Astrocyte (in vitro differentiated cells and primary cell): ENCODE results near the gene CRIM1. TPM values are rescaled to one million over a fixed set of nuclear protein-coding genes. Genes with fewer than 3 reads are reported as not detected.

Experiments used
- DNase-seq: peaks from one replicate; pipeline ENCODE4 v3.0.0-alpha.2; 2010; ENCODE audit warnings: low read depth
- FAIRE-seq: peaks from 2 replicates; lab custom pipeline; 2011; peaks lifted over from hg19 to GRCh38; lab: Jason Lieb, UNC
- H2AFZ ChIP-seq: 2 replicates; pipeline ENCODE4 v1.6.0; 2012; ENCODE audit warnings: low read depth, low read length, inconsistent platforms
- H3K27ac ChIP-seq: 2 replicates; pipeline ENCODE4 v1.5.1; 2011; ENCODE audit warnings: low read depth, low read length, inconsistent platforms
- H3K27me3 ChIP-seq: 2 replicates; pipeline ENCODE4 v1.6.0; 2011; ENCODE audit warnings: low read length, inconsistent platforms; ENCODE audit not compliant: insufficient read depth
- H3K36me3 ChIP-seq: 2 replicates; pipeline ENCODE4 v1.5.1; 2011; ENCODE audit warnings: low read length, inconsistent platforms; ENCODE audit not compliant: insufficient read depth
- H3K4me1 ChIP-seq: 2 replicates; pipeline ENCODE4 v1.5.1; 2011; ENCODE audit warnings: low read length, inconsistent platforms; ENCODE audit not compliant: insufficient read depth
- H3K4me2 ChIP-seq: 2 replicates; pipeline ENCODE4 v1.6.0; 2012; ENCODE audit warnings: low read length, inconsistent platforms
- H3K4me3 ChIP-seq: 2 replicates; pipeline ENCODE4 v1.5.1; 2011; ENCODE audit warnings: low read depth, mild to moderate bottlenecking, low read length, inconsistent platforms; ENCODE audit not compliant: insufficient read depth
- H3K79me2 ChIP-seq: 2 replicates; pipeline ENCODE4 v1.6.0; 2012; ENCODE audit warnings: mild to moderate bottlenecking, low read length, inconsistent platforms; ENCODE audit not compliant: insufficient read depth
- H3K9ac ChIP-seq: 2 replicates; pipeline ENCODE4 v1.6.0; 2012; ENCODE audit warnings: mild to moderate bottlenecking, low read length, inconsistent platforms
- H3K9me3 ChIP-seq: 2 replicates; pipeline ENCODE4 v1.5.1; 2012; ENCODE audit warnings: low read depth, mild to moderate bottlenecking, low read length, inconsistent platforms; ENCODE audit not compliant: insufficient read depth
- H4K20me1 ChIP-seq: 2 replicates; pipeline ENCODE4 v1.6.0; 2012; ENCODE audit warnings: low read length, inconsistent platforms; ENCODE audit not compliant: insufficient read depth
- H3K27ac Mint-ChIP-seq: one replicate; pipeline ENCODE4 v1.8.0; 2021; ENCODE audit warnings: mild to moderate bottlenecking, mixed read lengths; ENCODE audit not compliant: unreplicated experiment
- H3K27me3 Mint-ChIP-seq: one replicate; pipeline ENCODE4 v1.8.0; 2021; ENCODE audit warnings: low read depth, mixed read lengths; ENCODE audit not compliant: unreplicated experiment
- H3K36me3 Mint-ChIP-seq: one replicate; pipeline ENCODE4 v1.8.0; 2021; ENCODE audit warnings: low read depth, mixed read lengths; ENCODE audit not compliant: unreplicated experiment
- H3K4me1 Mint-ChIP-seq: one replicate; pipeline ENCODE4 v1.8.0; 2021; ENCODE audit warnings: low read depth, mixed read lengths; ENCODE audit not compliant: unreplicated experiment
- H3K4me3 Mint-ChIP-seq: one replicate; pipeline ENCODE4 v1.8.0; 2021; ENCODE audit warnings: mild to moderate bottlenecking, moderate library complexity, mixed read lengths; ENCODE audit not compliant: unreplicated experiment
- H3K9me3 Mint-ChIP-seq: one replicate; pipeline ENCODE4 v1.8.0; 2021; ENCODE audit warnings: mild to moderate bottlenecking, mixed read lengths; ENCODE audit not compliant: unreplicated experiment
- CTCF ChIP-seq: IDR thresholded peaks from 2 replicates; pipeline ENCODE4 v1.5.1; 2011; ENCODE audit warnings: low read depth, mild to moderate bottlenecking, inconsistent platforms, low read length, moderate library complexity; ENCODE audit not compliant: insufficient read depth
- EZH2 ChIP-seq: IDR thresholded peaks from 2 replicates; pipeline ENCODE4 v1.6.1; 2012; ENCODE audit warnings: mild to moderate bottlenecking, low read length, inconsistent platforms; ENCODE audit not compliant: insufficient read depth
- total RNA-seq: library from RNA; stranded (reverse); gene quantifications from 2 replicates; pipeline ENCODE4 v1.2.1, GENCODE V29; 2021

Gene CRIM1
- total RNA-seq, 1 donor from 2014 or later = 180 TPM

GRCh38 chr2:36574560-36574959 is 219.0 kb downstream of the CRIM1 start:
- Histone ChIP-seq H3K4me1 (peaks cover 2% of the 10 kb centered on the region), H3K4me3 (no peak overlapping the region), H2AFZ (no peak overlapping the region), H3K9ac (no peak overlapping the region), H3K9me3 (no peaks in the 10 kb centered on the region), H3K4me2 (no peak overlapping the region), H3K27ac (no peak overlapping the region), H3K36me3 (peaks cover 29% of the 10 kb centered on the region), H3K27me3 (no peaks in the 10 kb centered on the region), H4K20me1 (no peaks in the 10 kb centered on the region), H3K79me2 (peaks cover 41% of the 10 kb centered on the region)
- DNase-seq (no peak), FAIRE-seq (peak; percentile 39)
- Mint-ChIP-seq H3K4me1 (peaks cover 4% of the 10 kb centered on the region), H3K27ac (no peak overlapping the region), H3K36me3 (peaks cover 31% of the 10 kb centered on the region), H3K4me3 (no peak overlapping the region), H3K27me3 (no peaks in the 10 kb centered on the region), H3K9me3 (no peaks in the 10 kb centered on the region)
- no peak for TF ChIP-seq EZH2
- no peak for TF ChIP-seq CTCF

DNA sequence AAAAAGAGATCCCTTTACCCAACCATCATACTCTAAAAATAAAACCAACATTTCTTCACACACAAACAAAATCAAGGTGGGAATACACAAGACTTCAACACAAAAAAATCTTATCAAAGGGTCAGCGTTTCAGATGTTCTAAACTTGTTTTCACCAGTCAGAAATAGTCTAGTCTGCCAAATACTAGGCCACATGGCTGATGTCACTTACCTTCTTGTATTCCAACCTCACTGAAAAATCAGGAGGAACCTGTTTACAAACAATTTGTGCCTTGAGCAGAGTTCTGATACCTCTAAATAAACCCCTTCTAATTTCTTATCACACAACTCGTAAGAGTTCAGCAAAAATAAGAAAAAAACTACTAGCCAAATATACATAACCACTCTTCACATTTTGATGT is 222.3 kb downstream of the CRIM1 start:
- Histone ChIP-seq H3K4me3 (no peak overlapping the region), H4K20me1 (no peaks in the 10 kb centered on the region), H2AFZ (no peak overlapping the region), H3K27ac (no peak overlapping the region), H3K4me1 (no peaks in the 10 kb centered on the region), H3K79me2 (peaks cover 20% of the 10 kb centered on the region), H3K36me3 (peaks cover 46% of the 10 kb centered on the region), H3K9ac (no peak overlapping the region), H3K27me3 (no peaks in the 10 kb centered on the region), H3K9me3 (no peaks in the 10 kb centered on the region), H3K4me2 (no peak overlapping the region)
- Mint-ChIP-seq H3K27me3 (no peaks in the 10 kb centered on the region), H3K4me1 (no peaks in the 10 kb centered on the region), H3K9me3 (no peaks in the 10 kb centered on the region), H3K36me3 (peaks cover 42% of the 10 kb centered on the region), H3K27ac (no peak overlapping the region), H3K4me3 (no peak overlapping the region)
- no peak for FAIRE-seq
- TF ChIP-seq CTCF (no peak), EZH2 (no peak)
- DNase-seq = no peak

GRCh38 chr2:36578343-36579296 is 223.0 kb downstream of the CRIM1 start:
- Histone ChIP-seq H2AFZ (no peak overlapping the region), H3K79me2 (peaks cover 18% of the 10 kb centered on the region), H3K27ac (no peak overlapping the region), H3K27me3 (no peaks in the 10 kb centered on the region), H3K4me3 (no peak overlapping the region), H3K4me1 (no peaks in the 10 kb centered on the region), H3K36me3 (peaks cover 44% of the 10 kb centered on the region), H3K4me2 (no peak overlapping the region), H3K9me3 (no peaks in the 10 kb centered on the region), H3K9ac (no peak overlapping the region), H4K20me1 (peaks cover under 1% of the 10 kb centered on the region)
- no peak overlapping the region for H3K4me3 Mint-ChIP-seq
- no peak for FAIRE-seq
- H3K27me3 Mint-ChIP-seq = no peaks in the 10 kb centered on the region
- no peaks in the 10 kb centered on the region for H3K9me3 Mint-ChIP-seq
- no peaks in the 10 kb centered on the region for H3K4me1 Mint-ChIP-seq
- DNase-seq = peak; percentile 37
- H3K27ac Mint-ChIP-seq = no peak overlapping the region
- H3K36me3 Mint-ChIP-seq = peaks cover 44% of the 10 kb centered on the region
- TF ChIP-seq CTCF (no peak), EZH2 (no peak)
